NCI-H2029 (cell line): ENCODE measurements around the gene C16orf46.

Source experiments
- DNase-seq: peaks from one replicate; lab custom pipeline; 2025; lab: John Stamatoyannopoulos, UW

The C16orf46 gene

GRCh38 chr16:81076566-81077075, 417 bp downstream of the C16orf46 start:
- DNase-seq, result peak; percentile 64

- DNase-seq, result no peak
These were observed 3.3 kb downstream of the C16orf46 start for GRCh38 chr16:81073560-81074330.

- no peak for DNase-seq
These were observed 5.2 kb downstream of the C16orf46 start for GRCh38 chr16:81071805-81072204.

- no peak for DNase-seq
These were observed 6.1 kb downstream of the C16orf46 start for GRCh38 chr16:81070979-81071378.

GRCh38 chr16:81069063-81069462, 8.0 kb downstream of the C16orf46 start:
- no peak for DNase-seq

- no peak for DNase-seq
These were observed 9.9 kb downstream of the C16orf46 start for GRCh38 chr16:81067166-81067565.

- DNase-seq, result no peak
These were observed 10.4 kb downstream of the C16orf46 start for GRCh38 chr16:81066681-81067080.

GRCh38 chr16:81061871-81062608, 15.0 kb downstream of the C16orf46 start:
- no peak for DNase-seq

- DNase-seq, result no peak
These were observed 15.8 kb downstream of the C16orf46 start for GRCh38 chr16:81061307-81061640.

GRCh38 chr16:81060576-81061306, 16.3 kb downstream of the C16orf46 start:
- DNase-seq, result no peak

GRCh38 chr16:81053761-81054160, 23.3 kb downstream of the C16orf46 start:
- DNase-seq, result no peak

- no peak for DNase-seq
These were observed 34.2 kb downstream of the C16orf46 start for GRCh38 chr16:81042821-81043220.

- no peak for DNase-seq
These were observed 35.3 kb downstream of the C16orf46 start for GRCh38 chr16:81041696-81042095.

- no peak for DNase-seq
These were observed 36.2 kb downstream of the C16orf46 start for GRCh38 chr16:81040842-81041241.

- no peak for DNase-seq
These were observed 36.9 kb downstream of the C16orf46 start for GRCh38 chr16:81040131-81040530.

GRCh38 chr16:81036751-81037350, 40.2 kb downstream of the C16orf46 start:
- DNase-seq, result no peak

- DNase-seq, result no peak
These were observed 40.9 kb downstream of the C16orf46 start for GRCh38 chr16:81035975-81036750.

- DNase-seq, result peak; percentile 53
These were observed 41.6 kb downstream of the C16orf46 start, which contains the start of gene ATMIN for GRCh38 chr16:81035398-81035974. Gene ATMIN, plus strand, starts transcription at chr16:81035842. Its CDS starts 29 bp downstream, at chr16:81035871.

- no peak for DNase-seq
These were observed 47.0 kb downstream of the C16orf46 start for GRCh38 chr16:81029930-81030604.

GRCh38 chr16:81026429-81026828, 50.6 kb downstream of the C16orf46 start:
- DNase-seq, result no peak
